KMS-11 (cell line): ENCODE results near the gene TACR1.

ENCODE experiments used
- H2AFZ ChIP-seq: fragments of 200-600 bp; sonication (generic); 2 replicates; pipeline ENCODE4 v1.6.1; 2016; ENCODE audit warnings: antibody characterized with exemption, mixed run types, low read depth
- H3K27ac ChIP-seq: fragments of 200-600 bp; sonication (generic); 2 replicates; pipeline ENCODE4 v1.6.1; 2016; ENCODE audit warnings: mild to moderate bottlenecking, mixed run types
- H3K27me3 ChIP-seq: fragments of 200-600 bp; sonication (generic); 2 replicates; pipeline ENCODE4 v1.6.1; 2017; ENCODE audit warnings: mild to moderate bottlenecking, low read depth, mixed run types, moderate library complexity; ENCODE audit not compliant: insufficient read depth
- H3K36me3 ChIP-seq: fragments of 200-600 bp; sonication (generic); 2 replicates; pipeline ENCODE4 v1.6.1; 2017; ENCODE audit warnings: mild to moderate bottlenecking, mixed run types; ENCODE audit not compliant: insufficient read depth
- H3K4me1 ChIP-seq: fragments of 200-600 bp; sonication (generic); 2 replicates; pipeline ENCODE4 v1.6.1; 2016; ENCODE audit warnings: mild to moderate bottlenecking, low read depth, mixed run types; ENCODE audit not compliant: poor library complexity, severe bottlenecking
- H3K4me2 ChIP-seq: fragments of 200-600 bp; sonication (generic); 2 replicates; pipeline ENCODE4 v1.7.0; 2016; ENCODE audit warnings: mild to moderate bottlenecking, mixed run types
- H3K4me3 ChIP-seq: fragments of 200-600 bp; sonication (generic); IDR thresholded peaks from 2 replicates; pipeline ENCODE4 v1.6.1; 2017; ENCODE audit warnings: low read depth, low read length, mixed read lengths; ENCODE audit not compliant: insufficient read depth
- H3K79me2 ChIP-seq: fragments of 200-600 bp; sonication (generic); 2 replicates; pipeline ENCODE4 v1.6.1; 2016; ENCODE audit warnings: low read depth, mixed run types; ENCODE audit not compliant: insufficient read depth
- H3K9ac ChIP-seq: fragments of 200-600 bp; sonication (generic); 2 replicates; pipeline ENCODE4 v1.6.1; 2016; ENCODE audit warnings: mild to moderate bottlenecking, mixed run types
- H4K20me1 ChIP-seq: fragments of 200-600 bp; sonication (generic); 2 replicates; pipeline ENCODE4 v1.6.1; 2016; ENCODE audit warnings: mild to moderate bottlenecking, mixed run types; ENCODE audit not compliant: insufficient read depth
- CTCF ChIP-seq: fragments of 200-600 bp; sonication (generic); conservative IDR thresholded peaks from 2 replicates; pipeline ENCODE4 v1.6.1; 2017; ENCODE audit warnings: low read depth, mild to moderate bottlenecking, antibody characterized with exemption, low read length, moderate library complexity, mixed read lengths

The TACR1 gene

DNA sequence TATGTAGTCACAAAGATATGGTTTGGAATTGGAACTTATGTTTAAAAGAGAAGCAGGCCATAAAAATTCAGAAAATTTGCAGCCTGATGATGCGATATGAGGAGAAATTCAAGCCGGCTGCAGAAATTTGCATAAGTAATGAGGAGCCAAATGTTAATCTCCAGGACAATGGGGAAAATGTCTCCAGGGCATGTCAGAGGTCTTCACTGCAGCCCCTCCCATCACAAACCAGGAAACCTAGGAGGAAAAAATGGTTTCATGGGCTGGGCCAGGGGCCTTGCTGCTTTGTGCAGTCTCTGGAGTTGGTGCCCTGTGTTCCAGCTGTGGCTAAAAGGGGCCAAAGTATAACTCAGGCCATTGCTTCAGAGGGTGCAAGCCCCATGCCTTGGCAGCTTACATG, 28.4 kb downstream of the TACR1 start:
- H3K79me2 ChIP-seq: no peaks in the 10 kb centered on the region
- H3K4me1 ChIP-seq: no peaks in the 10 kb centered on the region
- no peak for TF ChIP-seq CTCF
- H3K4me2 ChIP-seq: no peak overlapping the region
- H3K4me3 ChIP-seq: no peak overlapping the region
- no peaks in the 10 kb centered on the region for H3K36me3 ChIP-seq
- no peak overlapping the region for H3K27ac ChIP-seq
- H2AFZ ChIP-seq: no peak overlapping the region
- no peak overlapping the region for H3K9ac ChIP-seq
- H4K20me1 ChIP-seq: no peaks in the 10 kb centered on the region
- H3K27me3 ChIP-seq: no peaks in the 10 kb centered on the region

DNA sequence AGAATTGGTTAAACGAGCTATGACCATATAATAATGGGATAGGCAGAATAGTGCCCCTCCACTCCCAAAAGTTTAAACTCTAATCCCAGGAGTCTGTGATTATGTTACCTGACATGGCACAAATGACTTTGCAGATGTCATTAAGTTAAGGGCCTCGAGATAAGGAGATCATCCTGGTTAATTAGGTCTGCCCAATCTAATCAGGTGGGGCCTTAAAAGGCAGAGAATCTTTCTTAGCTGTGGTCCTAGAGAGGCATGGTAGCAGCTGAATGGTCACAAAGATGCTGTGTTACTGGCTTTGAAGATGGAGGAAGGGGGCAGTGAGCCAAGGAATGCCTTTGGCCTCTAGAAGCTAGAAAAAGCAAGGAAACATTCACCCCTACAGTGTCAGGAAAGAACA, 31.1 kb downstream of the TACR1 start:
- Histone ChIP-seq H3K4me2 (no peak overlapping the region), H2AFZ (no peak overlapping the region), H3K27me3 (no peaks in the 10 kb centered on the region), H3K36me3 (no peaks in the 10 kb centered on the region), H3K79me2 (no peaks in the 10 kb centered on the region), H3K4me3 (no peak overlapping the region), H3K4me1 (no peaks in the 10 kb centered on the region), H3K27ac (no peak overlapping the region), H4K20me1 (no peaks in the 10 kb centered on the region), H3K9ac (no peak overlapping the region)
- no peak for TF ChIP-seq CTCF

GRCh38 chr2:75166491-75166890, 32.8 kb downstream of the TACR1 start:
- no peaks in the 10 kb centered on the region for H4K20me1 ChIP-seq
- TF ChIP-seq CTCF: no peak
- H3K36me3 ChIP-seq: no peaks in the 10 kb centered on the region
- no peak overlapping the region for H3K9ac ChIP-seq
- no peak overlapping the region for H3K27ac ChIP-seq
- H3K79me2 ChIP-seq: no peaks in the 10 kb centered on the region
- H3K4me3 ChIP-seq: no peak overlapping the region
- H2AFZ ChIP-seq: no peak overlapping the region
- H3K27me3 ChIP-seq: no peaks in the 10 kb centered on the region
- no peaks in the 10 kb centered on the region for H3K4me1 ChIP-seq
- H3K4me2 ChIP-seq: no peak overlapping the region

DNA sequence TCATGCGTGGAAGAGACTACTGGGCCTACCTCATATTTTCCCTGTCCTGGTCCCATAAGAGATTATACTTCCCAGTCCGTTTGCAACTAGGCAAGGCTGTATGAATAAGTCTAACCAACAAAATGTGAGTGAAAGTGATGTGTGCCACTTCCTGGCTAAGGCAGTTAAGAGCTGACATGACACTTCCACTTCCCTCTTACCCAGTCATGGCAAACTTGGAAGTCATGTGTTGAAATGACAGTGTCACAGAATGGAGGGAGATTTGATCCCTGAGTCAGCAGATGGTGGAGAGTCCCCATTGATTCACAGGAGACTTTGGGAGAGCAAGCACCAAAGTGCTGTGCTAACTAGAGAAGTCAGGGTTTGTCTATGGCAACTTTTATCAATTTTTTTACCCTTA, 36.4 kb downstream of the TACR1 start:
- H4K20me1 ChIP-seq: no peaks in the 10 kb centered on the region
- H2AFZ ChIP-seq: no peak overlapping the region
- no peaks in the 10 kb centered on the region for H3K27me3 ChIP-seq
- H3K9ac ChIP-seq: no peak overlapping the region
- no peak overlapping the region for H3K4me3 ChIP-seq
- H3K27ac ChIP-seq: no peak overlapping the region
- no peaks in the 10 kb centered on the region for H3K4me1 ChIP-seq
- H3K79me2 ChIP-seq: no peaks in the 10 kb centered on the region
- no peaks in the 10 kb centered on the region for H3K36me3 ChIP-seq
- no peak overlapping the region for H3K4me2 ChIP-seq
- no peak for TF ChIP-seq CTCF

GRCh38 chr2:75162259-75162658, 37.1 kb downstream of the TACR1 start:
- Histone ChIP-seq H3K4me1 (no peaks in the 10 kb centered on the region), H4K20me1 (no peaks in the 10 kb centered on the region), H3K9ac (no peak overlapping the region), H3K27me3 (no peaks in the 10 kb centered on the region), H3K27ac (no peak overlapping the region), H2AFZ (no peak overlapping the region), H3K36me3 (no peaks in the 10 kb centered on the region), H3K4me3 (no peak overlapping the region), H3K4me2 (no peak overlapping the region), H3K79me2 (no peaks in the 10 kb centered on the region)
- no peak for TF ChIP-seq CTCF
